ENCODE data around the gene VPS39. TPM values are rescaled to one million over a fixed set of nuclear protein-coding genes. Genes with fewer than 3 reads are reported as not detected.

Gene VPS39
- total and polyA plus RNA-seq, 2 donors (not counting 3 experiments of a cell fraction or from before 2014, with no cell fraction given): 56.5 to 56.7 TPM

DNA sequence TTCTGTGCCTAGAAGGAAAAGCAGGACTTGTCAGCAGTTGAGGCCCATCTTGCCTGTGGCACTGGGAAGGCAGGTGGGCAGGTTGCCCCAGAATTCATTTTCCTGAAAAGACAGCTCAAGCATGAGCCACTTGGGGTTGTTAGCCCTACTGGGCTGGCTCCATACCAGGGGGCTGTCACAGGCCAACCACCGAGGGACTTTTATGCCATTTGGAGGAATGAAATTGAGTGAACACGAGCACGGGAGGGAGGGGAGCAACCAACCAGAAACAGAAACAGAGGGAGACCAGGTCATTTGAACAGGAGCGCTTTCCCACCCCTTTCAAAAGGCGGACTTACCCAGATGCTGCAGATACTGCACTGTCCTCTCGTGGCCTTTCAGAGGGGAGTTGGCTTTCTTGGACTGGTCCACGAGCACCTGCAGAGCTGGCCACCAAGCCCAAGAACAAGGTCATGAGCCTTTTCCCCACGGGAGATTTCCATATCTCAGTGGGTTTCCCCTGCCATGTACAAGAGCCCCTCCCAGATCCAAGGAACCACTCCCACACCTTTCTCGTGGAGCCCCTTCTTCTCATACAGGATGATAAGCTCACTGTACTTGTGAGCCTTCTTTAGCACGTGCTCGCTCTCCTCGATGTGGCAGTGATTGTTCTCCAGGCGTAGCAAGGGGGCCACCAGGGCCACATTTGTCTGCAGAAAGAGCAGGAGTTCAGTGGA, 41.7 kb downstream of the VPS39 start:
- no peak overlapping the region for H3K27ac ChIP-seq (ENCODE audit: insufficient read depth, low read depth, low read length)
- no TSS peak for BruUV-seq (replicated peaks)
- FAIRE-seq (no peak), DNase-seq (ENCODE audit: low read depth, low spot score) (no peak)
- CTCF ChIA-PET: no interaction called here
- TF ChIP-seq JUN (IDR thresholded peaks at IDR 0.05; ENCODE audit: borderline replicate concordance, insufficient read depth, insufficient read length, low read depth) (no peak), FOS (IDR thresholded peaks at IDR 0.05; ENCODE audit: borderline replicate concordance, insufficient read depth, low read length) (no peak), EZH2 (IDR thresholded peaks at IDR 0.05; ENCODE audit: borderline replicate concordance, low read depth, low read length, severe bottlenecking) (no peak), MAX (IDR thresholded peaks at IDR 0.05; ENCODE audit: insufficient read depth, insufficient read length) (no peak), MYC (IDR thresholded peaks at IDR 0.05; ENCODE audit: low read depth, low read length) (no peak), CTCF (IDR thresholded peaks at IDR 0.05; ENCODE audit: extremely low read depth in 1 of 2, insufficient read depth in 1 of 2, low read depth in 1 of 2, low read length in 2 of 2) (no peak), POLR2AphosphoS5 (IDR thresholded peaks at IDR 0.05; ENCODE audit: insufficient read depth, low read depth, low read length) (no peak)
- no peak overlapping the region for H3K9ac ChIP-seq (replicated peaks; ENCODE audit: extremely low read depth, insufficient read depth, low read length)
- no peaks in the 10 kb centered on the region for H3K9me1 ChIP-seq (replicated peaks; ENCODE audit: control insufficient read depth, extremely low read depth, insufficient read depth, low read length)
- no peak overlapping the region for H2AFZ ChIP-seq (ENCODE audit: low read depth, low read length)
- no peaks in the 10 kb centered on the region for H3K9me3 ChIP-seq (replicated peaks; ENCODE audit: control insufficient read depth, insufficient read depth, low read length)
- no peak overlapping the region for H3K4me2 ChIP-seq (ENCODE audit: insufficient read depth, low read length)
- no peaks in the 10 kb centered on the region for H4K20me1 ChIP-seq (replicated peaks; ENCODE audit: control insufficient read depth, extremely low read depth, insufficient read depth, low read length)
- dilution Hi-C loops (cut with MboI; ENCODE audit: extremely low pct_ligation_motif_present, low sequenced_read_pairs): no loop called here
- H3K79me2 ChIP-seq (ENCODE audit: control insufficient read depth, insufficient read depth, low read length): no peaks in the 10 kb centered on the region
- H3K4me1 ChIP-seq (ENCODE audit: control insufficient read depth, extremely low read depth, insufficient read depth, low read length): no peaks in the 10 kb centered on the region
- intact Hi-C loops (cut with micrococcal nuclease): no loop called here
- H3K36me3 ChIP-seq (ENCODE audit: control insufficient read depth in 2 of 2, extremely low read depth in 1 of 2, insufficient read depth in 2 of 2, low read length in 2 of 2): peaks cover 25 to 60% of the 10 kb centered on the region in 2 experiments
- H3K27me3 ChIP-seq (ENCODE audit: control insufficient read depth in 2 of 2, insufficient read depth in 2 of 2, low read length in 2 of 2): no peaks in the 10 kb centered on the region
- POLR2A ChIA-PET: no interaction called here
- no peak overlapping the region for H3K4me3 ChIP-seq (replicated peaks in 1 of 3; ENCODE audit: insufficient read depth in 1 of 3, low read depth in 1 of 3, low read length in 3 of 3)
